ENCODE measurements around the gene LRRFIP2.

Gene LRRFIP2

DNA sequence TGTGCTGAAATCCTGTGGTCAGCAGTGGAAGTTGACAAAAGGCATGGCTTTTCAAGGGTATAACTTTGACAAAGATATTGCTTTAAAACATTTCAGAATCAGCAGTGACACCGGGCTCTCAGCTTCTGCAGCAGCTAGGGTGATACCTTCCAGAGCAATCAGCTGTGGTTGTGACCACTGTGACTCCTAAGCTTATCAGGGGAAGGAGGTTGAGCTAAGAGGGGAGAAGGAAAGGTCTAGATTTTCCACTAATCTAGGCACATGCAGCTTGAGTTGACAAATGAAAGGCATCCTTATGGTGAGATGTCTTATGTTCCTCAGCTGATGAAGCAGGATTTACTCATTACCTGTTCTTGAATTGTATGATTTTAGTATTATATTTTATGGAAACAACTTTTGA lies 16.3 kb upstream of the LRRFIP2 start:
- no peak for DNase-seq (ENCODE audit: low read depth in 2 of 2, low spot score in 1 of 2)

DNA sequence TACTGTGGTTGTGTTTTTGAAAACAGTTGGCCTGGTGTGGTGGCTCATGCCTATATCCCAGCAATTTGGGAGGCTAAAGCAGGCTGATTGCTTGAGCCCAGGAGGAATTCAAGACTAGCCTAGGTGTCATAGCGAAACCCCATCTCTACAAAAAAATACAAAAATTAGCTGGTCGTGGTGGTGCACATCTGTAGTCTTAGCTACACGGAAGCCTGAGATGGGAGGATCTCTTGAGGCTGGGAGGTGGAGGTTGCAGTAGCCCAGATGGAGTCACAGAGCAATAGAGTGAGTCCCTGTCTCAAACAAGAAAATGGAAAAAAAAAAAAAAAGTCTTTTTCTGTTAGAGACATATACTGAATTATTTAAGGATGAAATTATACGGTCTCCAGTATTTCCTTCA lies 14.7 kb upstream of the LRRFIP2 start:
- DNase-seq (ENCODE audit: low read depth in 2 of 2, low spot score in 1 of 2), result no peak

DNA sequence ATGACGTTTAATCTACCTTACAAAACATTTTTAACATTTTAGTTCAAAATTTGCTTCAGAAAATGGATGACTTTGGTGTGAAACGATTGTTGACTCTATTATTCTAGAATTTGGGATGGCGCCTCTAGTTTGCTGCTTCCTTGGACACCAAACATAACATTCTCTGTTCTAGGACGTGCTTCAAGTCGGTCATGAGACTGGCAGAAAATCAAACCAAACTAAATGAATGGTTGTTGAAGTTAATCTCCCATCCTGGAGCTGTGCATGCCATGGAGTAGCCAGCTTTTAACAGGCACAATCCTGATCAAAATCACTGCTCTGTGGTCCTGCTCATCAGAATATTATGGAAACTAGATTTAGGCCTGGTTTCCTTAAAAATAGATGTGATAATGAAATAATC lies 9.6 kb upstream of the LRRFIP2 start:
- no peak for DNase-seq (ENCODE audit: low read depth in 2 of 2, low spot score in 1 of 2)

DNA sequence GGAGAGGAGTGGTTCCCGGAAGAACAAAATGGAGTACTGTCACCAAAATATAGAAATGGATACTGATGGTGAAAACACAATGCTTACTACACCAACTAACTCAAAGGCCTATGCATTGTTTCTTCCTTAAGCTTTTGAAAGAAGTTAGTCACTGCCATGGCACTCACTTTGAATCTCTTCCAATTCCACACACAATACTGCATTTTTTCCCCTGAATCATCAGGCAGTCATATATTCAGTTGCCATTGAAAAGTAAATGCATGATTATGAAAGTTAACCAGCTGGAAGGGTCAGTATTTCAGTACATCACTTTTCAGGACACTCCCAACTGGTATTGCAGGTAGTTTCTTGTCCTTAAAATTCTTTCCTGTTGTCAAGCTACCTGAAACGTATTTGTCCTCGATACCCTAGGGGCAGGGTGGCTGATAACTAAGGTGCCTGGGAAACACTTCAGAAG lies 9.0 kb upstream of the LRRFIP2 start:
- DNase-seq (ENCODE audit: low read depth in 2 of 2, low spot score in 1 of 2), result no peak

DNA sequence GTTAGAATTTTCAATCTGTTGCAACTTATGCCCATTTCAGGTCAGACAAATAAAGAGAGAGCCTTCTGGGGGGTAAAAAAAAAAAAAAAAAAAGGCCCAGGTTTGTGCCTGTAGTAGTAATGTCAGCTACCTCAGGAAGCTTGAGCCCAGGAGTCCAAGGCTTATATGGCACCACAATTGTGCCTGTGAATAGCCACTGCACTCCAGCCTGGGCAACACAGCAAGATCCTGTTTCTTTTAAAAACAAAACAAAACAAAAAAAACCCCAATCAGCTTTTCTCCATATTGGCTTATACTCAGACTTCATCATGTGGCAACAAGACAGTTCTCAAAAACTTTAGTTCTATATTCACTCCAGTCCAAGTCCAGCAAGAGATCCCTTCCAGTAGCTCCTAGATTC lies 8.4 kb upstream of the LRRFIP2 start:
- no peak for DNase-seq (ENCODE audit: low read depth in 2 of 2, low spot score in 1 of 2)

DNA sequence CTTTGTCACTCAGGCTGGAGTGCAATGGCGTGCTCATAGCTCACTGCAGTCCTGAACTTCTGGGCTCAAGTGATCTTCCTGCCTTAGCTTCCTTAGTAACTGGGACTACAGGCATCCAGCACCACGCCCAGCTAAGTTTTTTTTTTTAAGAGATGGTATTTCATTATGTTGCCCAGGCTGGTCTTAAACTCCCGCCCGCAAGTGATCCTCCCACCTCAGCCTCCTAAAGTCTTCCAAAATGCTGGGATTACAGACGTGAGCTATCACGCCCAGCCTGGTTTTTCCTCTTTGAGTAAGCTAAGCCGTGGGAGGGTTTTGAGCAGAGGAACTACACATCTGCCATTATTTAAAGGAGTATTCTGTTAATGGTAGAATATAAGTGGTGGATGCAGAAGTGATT lies 7.4 kb upstream of the LRRFIP2 start:
- DNase-seq (ENCODE audit: low read depth in 2 of 2, low spot score in 1 of 2), result no peak

DNA sequence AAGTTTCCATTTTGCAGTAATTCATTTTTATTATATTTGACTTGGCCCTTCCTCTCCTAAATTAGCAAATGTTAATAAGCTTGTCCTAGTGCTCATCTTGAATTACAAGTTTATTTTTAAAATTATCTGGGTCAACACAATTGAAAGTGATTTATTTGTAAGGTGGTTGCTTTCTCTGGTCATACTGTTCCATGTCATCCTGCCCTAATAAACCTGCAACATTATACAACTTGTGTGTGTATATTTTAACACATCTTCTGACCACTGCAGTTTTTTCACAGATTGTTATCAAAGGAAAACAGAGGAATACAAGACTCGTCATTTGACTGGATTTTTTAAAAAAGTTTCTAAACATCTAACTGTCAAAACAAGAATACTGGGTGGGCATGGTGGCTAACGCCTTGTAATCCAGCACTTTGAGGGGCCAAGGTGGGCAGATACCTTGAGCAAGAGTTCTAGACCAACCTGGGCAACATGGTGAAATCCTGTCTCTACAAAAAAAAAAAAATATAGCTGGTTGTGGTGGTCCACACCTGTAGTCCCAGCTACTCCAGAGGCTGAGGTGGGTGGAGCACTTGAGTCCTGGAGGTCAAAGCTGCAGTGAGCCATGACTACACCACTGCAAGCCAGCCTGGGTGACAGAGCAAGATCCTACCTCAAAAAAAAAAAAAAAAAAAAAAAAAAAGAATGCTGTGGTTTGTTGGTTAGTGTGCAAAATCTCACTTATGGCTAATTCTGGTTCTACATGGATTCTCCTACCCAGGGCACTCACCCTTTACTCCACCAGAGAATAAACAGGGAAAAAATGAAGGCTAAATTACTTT lies 5.0 kb upstream of the LRRFIP2 start:
- no peak for DNase-seq (ENCODE audit: low read depth in 2 of 2, low spot score in 1 of 2)

DNA sequence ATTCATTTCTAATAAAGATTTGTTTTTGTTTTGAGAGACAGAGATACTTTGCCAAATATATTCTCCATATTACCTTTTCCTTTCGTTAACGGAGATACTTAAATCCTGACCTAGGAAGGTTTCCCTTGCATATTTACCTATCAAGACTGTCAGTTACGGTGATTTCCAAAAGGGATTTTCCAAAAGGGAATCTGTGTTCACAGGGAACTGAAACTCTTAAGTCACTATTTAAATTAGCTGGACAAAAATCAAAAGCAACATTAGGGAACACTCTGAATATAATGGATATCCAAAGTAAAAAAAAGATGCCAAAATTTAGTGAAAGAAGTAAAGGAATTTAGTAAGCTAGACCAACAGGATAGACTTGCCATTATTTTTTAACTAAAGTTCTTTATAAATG lies 576 bp downstream of the LRRFIP2 start:
- DNase-seq (ENCODE audit: low read depth in 2 of 2, low spot score in 1 of 2), result no peak

DNA sequence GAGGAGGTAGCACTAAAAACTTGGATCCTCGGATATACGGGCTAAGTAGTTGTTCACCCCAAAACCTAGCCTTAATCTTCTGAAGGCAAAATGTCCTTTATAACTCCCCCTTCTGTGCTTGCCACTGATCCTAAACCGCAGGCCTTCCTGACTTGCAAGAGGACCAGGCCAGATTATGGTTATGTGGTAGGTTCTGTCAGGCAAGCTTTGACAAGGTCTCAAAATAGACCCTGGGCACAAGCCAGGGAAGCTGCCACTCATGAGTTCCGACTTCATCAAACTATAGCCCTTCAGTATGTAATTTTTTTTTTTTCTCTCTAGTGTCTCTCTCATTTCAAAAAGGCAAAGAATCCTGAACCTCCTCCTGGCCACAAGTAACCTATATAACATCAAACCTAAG lies 3.2 kb downstream of the LRRFIP2 start:
- no peak for DNase-seq (ENCODE audit: low read depth in 2 of 2, low spot score in 1 of 2)

DNA sequence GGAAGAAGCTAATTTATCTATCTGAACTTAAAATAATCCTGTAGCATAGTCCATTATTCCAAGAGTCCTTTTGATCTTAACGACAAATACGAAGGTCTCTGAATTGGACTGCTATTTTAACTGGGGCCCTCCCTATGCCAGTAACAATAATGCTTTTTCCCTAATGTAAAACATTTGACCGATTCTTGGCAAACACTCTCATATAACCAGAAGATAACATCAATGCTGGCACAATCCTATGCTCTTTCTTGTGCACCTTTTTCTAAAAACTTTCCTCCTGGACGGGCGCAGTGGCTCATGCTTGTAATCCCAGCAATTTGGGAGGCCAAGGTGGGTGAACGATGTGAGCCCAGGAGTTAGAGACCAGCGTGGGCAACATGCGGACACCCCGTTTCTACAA lies 3.9 kb downstream of the LRRFIP2 start:
- no peak for DNase-seq (ENCODE audit: low read depth in 2 of 2, low spot score in 1 of 2)

DNA sequence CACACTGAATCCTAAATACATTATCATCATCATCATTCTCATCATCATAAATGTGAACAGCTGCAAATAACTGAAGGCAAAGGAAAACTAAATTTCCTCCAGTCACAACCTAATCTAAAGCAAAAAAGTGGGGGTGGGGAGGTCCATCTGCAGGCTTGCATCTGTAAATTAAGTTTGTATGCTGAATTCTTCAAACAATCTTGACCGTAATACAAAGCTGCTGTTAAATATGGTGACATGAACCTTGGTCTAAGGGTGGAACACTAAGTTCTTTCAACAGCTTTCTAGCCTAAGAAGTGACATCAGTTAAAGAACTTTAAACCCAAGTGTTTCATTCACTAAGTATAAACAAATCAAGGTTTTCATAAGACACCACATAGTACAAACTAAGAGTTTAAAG lies 4.3 kb downstream of the LRRFIP2 start:
- DNase-seq (ENCODE audit: low read depth in 2 of 2, low spot score in 1 of 2), result no peak

DNA sequence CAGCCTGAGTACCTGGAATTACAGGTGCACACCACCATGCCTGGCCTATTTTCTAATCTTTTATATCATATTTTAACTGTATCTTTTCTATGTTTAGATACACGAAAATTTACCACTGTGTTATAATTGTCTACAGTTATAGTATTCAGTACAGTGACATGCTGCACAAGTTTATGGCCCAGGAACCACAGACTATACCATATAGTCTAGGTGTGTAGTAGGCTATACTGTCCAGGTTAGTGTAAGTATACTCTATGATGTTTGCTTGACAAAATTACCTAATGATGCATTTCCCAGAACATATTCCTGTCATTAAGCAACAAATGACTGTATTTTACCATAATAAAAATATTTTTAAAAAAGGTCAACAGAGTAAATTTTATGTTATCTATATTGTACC lies 5.5 kb downstream of the LRRFIP2 start:
- DNase-seq (ENCODE audit: low read depth in 2 of 2, low spot score in 1 of 2), result no peak

DNA sequence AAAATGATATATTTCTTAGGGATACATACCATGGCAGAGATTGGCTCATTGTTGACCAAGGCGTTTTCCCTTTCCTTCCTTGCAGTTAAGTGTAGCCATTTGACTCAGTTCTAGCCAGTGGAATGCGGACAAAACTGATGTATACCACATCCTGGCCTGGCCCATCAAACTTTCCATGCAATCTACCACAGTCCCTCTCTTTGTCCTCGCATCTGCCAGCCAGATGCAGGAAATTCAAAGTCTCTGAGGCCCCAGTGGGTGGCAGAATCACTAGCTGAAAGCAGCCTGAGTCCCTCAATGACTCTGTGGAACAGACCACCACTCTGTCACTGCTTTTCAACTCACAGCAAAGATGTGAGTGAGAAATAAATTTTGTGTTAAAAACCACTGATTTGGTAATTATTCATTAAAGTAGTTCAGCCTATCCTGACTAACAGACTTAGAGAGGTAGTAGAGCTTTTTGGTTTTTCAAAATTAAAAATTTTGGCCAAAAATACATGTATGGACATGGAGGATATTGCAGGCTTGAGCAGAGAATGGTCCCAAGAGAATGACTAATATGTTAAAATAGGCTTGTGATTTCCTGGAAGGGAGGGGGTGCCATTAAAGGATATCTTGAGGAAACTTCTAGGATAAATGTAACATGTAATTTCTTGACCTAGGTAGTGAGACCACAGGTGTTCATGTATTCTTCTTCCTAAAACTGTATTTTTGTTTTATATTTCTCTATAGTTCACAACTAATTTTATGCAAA lies 10.9 kb downstream of the LRRFIP2 start:
- no peak for DNase-seq (ENCODE audit: low read depth in 2 of 2, low spot score in 1 of 2)

DNA sequence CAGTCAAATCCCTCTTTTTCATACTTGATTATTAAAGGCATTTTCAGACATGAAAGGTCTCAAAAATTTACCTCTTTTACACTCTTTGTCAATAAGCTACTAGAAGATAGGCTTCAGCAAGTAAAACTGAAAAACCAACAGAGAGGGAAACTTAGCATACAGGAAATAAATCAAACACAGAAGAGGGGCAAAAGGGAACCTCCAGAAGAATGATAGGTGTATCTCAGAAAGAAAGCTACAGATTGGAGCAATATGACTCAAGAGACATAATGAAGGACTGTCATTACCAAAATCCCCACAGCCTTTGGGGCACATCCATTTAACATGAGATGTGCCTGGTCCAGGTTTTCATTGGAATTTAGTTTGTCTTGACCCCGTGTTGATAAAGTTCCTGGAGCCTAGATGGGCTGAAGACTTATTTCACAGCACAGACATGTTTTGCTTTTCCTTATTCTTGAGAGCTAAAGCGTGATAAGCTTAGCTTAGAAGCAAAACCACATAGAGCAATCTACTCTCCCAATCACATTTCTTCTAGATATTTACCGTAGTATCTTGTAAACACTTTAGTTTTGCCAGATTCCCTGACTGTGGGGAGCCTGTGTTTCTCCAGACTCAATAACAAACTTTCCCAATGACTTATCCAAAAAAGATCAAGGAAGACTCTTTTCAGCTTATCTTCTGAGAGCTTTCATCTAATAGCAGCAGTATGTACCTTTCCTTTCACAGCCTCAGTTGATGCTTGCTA lies 11.7 kb downstream of the LRRFIP2 start:
- no peak for DNase-seq (ENCODE audit: low read depth in 2 of 2, low spot score in 1 of 2)

DNA sequence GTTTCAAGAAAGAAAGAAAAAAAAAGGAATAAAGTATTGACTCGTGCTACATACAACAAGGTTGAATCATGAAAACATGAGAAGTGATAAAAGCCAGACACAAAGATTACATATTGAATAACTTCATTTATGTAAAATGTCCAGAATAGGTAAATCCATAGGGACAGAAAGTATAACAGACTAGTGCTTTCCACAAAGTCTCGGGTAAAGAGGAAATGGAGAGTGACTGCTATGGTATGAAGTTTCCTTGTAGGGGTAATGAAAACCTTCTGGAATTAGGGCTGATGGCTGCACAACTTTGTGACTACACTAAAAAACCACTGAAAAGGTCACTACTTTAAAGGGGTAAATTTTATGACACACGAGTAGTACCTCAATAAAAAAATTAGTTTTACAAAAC lies 13.0 kb downstream of the LRRFIP2 start:
- DNase-seq (ENCODE audit: low read depth in 2 of 2, low spot score in 1 of 2), result no peak

DNA sequence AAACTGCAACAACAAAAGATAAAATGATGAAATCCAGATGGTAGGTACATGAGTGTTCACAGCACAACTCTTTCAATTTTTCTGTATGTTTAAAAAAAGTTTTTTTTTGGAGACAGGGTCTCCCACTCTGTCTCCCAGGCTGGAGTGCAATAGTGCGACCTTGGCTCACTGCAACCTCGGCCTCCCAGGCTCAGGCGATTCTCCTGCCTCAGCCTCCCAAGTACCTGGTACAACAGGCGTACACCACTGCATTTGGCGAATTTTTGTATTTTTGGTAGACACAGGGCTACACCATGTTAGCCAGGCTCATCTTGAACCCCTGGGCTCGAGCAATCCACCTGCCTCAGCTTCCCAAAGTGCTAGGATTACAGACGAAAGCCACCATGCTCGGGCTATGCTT lies 18.6 kb downstream of the LRRFIP2 start:
- no peak for DNase-seq (ENCODE audit: low read depth in 2 of 2, low spot score in 1 of 2)

DNA sequence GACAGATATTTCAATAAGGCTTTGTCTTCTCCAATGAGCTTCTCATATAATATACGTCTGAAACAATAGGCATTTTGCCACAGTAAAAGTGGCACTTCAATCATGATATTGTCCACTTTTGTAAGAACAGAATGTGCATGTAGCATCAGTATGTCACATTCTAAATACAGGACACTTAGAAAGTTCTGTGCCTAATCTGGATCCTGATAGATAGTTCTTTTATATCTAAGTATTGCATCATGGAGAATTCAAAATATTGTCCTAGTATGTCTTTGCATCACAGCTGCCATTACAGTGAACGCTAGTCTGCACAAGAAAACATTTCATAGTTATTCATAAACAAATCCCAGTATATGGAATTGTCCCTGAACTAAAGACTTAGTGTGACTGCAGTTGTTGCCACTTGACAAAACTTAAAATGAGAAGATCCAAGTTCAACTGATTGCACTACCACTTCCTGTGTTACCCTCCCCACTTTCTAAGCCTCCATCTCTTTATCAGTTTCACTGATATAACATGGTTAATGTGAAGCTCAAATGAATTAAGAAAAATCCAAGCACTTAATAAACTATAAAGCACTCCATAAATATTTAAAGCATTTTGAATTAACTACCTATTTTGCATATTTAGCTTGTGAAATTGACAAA lies 19.6 kb downstream of the LRRFIP2 start:
- no peak for DNase-seq (ENCODE audit: low read depth in 2 of 2, low spot score in 1 of 2)

DNA sequence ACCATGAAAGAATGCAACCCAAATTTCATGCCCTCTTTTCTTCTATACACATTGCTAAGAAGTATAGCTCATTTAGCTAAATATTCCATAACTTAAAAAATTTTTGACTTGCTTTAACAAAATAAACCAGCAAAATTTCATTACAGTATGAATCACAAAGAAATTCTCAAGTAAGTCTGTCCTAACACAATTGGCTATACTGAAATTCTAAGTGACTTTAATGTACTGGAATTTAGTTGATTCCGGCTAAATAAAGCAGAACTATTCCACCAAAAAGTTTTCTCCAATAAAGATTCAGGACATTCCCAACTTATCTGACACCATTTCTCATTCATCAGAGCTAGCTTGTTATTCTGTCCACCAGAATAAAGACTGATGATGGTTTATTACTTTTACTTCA lies 23.8 kb downstream of the LRRFIP2 start:
- DNase-seq (ENCODE audit: low read depth in 2 of 2, low spot score in 1 of 2), result no peak

DNA sequence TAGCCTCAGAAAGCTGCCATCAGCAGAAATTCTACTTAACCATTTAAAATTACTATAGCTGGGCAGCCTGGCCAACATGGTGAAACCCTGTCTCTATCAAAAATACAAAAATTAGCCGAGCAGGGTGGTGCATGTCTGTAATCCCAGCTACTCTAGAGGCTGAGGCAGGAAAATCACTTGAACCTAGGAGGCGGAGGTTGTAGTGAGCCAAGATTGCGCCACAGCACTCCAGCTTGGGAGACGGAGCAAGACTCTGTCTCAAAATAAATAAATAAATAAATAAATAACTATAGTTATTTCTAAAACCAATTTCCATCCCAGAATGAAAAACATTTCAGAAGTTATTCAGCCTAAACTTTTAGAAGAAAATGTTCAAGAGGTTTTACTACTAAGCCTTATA lies 25.1 kb downstream of the LRRFIP2 start:
- DNase-seq (ENCODE audit: low read depth in 2 of 2, low spot score in 1 of 2), result no peak

DNA sequence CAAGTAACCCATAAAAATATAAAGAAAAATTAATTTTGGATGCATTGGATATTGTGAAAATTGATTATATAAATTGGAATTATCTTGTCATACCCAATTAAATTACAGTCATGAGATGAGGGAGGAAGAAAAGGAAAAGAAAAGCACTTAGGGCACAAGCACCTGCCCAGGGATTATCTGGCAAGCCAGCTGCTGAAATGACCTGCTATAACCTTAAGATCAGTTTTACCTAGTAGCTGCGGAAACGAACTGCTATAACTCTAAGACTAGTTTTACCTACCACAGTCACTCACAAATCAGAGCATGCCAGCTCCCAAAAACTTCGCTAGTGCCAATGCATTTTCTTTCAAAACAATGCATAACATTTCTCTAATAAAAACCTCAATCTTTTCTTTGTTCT lies 26.2 kb downstream of the LRRFIP2 start:
- no peak for DNase-seq (ENCODE audit: low read depth in 2 of 2, low spot score in 1 of 2)

DNA sequence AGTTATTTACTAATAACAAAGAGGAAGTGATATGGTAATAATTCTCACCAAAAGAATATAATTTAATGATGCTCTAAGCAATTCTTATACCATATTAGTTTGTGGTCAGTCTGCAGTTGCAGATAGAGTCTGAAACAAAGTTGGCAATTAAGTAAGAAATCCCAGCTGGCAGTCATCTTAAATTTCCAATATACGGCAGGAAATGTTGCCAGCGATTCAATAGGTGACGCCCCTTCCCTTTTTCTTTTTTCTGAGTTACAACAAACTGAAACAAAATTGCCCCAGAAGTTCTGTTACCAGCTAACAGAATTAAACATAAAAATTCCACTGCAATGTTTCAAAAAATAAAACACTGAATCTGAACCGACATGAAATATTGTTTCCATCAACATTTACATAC lies 26.7 kb downstream of the LRRFIP2 start:
- DNase-seq (ENCODE audit: low read depth in 2 of 2, low spot score in 1 of 2), result no peak
